ENCODE measurements around the gene MLLT10. TPM values are rescaled to one million over a fixed set of nuclear protein-coding genes. Genes with fewer than 3 reads are reported as not detected.

Gene MLLT10
- total RNA-seq, 1 donor, result 36.1 TPM

GRCh38 chr10:21508706-21509331 is 25.2 kb upstream of the MLLT10 start:
- no peak overlapping the region for H3K4me3 ChIP-seq (ENCODE audit: low read depth, low read length)
- TF ChIP-seq, protein P1, sequence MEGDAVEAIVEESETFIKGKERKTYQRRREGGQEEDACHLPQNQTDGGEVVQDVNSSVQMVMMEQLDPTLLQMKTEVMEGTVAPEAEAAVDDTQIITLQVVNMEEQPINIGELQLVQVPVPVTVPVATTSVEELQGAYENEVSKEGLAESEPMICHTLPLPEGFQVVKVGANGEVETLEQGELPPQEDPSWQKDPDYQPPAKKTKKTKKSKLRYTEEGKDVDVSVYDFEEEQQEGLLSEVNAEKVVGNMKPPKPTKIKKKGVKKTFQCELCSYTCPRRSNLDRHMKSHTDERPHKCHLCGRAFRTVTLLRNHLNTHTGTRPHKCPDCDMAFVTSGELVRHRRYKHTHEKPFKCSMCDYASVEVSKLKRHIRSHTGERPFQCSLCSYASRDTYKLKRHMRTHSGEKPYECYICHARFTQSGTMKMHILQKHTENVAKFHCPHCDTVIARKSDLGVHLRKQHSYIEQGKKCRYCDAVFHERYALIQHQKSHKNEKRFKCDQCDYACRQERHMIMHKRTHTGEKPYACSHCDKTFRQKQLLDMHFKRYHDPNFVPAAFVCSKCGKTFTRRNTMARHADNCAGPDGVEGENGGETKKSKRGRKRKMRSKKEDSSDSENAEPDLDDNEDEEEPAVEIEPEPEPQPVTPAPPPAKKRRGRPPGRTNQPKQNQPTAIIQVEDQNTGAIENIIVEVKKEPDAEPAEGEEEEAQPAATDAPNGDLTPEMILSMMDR (IDR thresholded peaks at IDR 0.05; ENCODE audit: insufficient read depth, low read length), result no peak
- DNase-seq (ENCODE audit: low read depth), result no peak

DNA sequence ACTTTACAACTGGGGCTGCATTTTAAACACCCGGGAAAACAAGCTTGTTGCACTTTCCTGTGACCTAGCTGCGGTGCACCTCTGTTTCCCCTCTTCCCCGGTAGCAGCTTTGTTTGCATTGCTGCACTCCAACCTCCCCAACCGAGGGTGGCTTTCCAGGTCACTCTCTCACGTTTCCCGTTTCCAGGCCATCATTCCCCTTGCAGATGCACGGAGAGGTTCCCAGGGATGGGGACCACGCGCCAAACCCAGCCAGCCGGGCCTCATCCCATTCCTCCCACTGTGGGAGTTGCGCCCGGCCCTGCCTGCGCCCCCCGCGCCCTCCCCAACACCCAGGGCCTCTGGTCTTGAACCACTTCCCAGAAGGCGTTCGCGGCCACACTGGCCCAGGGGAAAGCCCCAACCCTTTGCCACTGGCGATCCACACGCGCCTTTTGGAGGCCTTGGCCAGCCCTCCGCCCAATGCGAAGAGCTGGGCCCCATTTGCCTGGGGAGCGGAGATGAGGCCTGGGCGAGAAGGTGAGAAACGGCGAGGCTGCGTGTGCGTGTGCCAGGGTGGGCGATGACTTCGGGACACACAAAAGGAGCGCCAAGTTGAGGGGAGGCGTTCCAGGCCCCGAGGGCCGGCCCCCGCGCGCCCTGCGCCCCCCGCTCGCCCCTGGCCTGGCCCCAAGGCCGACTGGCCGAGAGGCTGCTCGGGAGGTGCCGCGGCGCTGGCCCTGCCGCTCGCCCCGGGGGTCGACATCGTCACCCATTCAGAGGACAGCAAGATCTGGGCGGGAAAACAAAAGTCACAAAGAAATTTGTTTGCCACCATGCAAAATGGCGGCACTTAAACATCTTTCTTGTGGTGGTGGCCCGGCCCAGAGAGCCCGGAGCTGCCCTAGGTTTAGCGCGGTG is 24.4 kb upstream of the MLLT10 start:
- no peak for DNase-seq (ENCODE audit: low read depth)
- peak overlapping the region; percentile 22 for H3K4me3 ChIP-seq (ENCODE audit: low read depth, low read length)
- TF ChIP-seq, protein P1 (IDR thresholded peaks at IDR 0.05; ENCODE audit: insufficient read depth, low read length), result no peak

- TF ChIP-seq, protein P1 (IDR thresholded peaks at IDR 0.05; ENCODE audit: insufficient read depth, low read length), result no peak
- H3K4me3 ChIP-seq (ENCODE audit: low read depth, low read length), result peak overlapping the region; percentile 22
- no peak for DNase-seq (ENCODE audit: low read depth)
Observed at GRCh38 chr10:21510241-21511094, 23.6 kb upstream of the MLLT10 start.

DNA sequence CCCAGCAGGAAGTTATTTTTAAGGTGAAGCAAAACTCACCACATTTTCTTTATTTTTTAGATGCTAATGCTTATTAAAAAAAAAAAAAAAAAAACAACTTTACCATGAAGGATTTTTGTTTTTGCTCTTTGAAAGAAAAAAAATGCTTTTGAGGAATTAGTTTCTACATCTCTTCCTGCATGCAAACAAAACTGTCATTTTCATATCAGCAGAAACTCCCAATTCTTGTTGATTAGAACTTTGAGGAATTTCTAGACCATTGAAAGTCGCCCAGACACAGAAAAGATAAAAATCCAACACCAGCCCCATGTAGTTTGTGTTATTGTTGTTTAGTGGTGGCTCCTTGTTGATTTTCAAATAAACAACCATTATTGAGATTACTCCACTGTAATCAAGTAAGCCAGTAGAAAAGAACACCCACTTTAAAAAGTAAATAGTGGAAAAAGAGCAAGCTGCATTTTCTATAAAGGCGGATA is 22.9 kb upstream of the MLLT10 start:
- DNase-seq (ENCODE audit: low read depth), result no peak
- TF ChIP-seq, protein P1 (IDR thresholded peaks at IDR 0.05; ENCODE audit: insufficient read depth, low read length), result no peak
- H3K4me3 ChIP-seq (ENCODE audit: low read depth, low read length), result no peak overlapping the region

DNA sequence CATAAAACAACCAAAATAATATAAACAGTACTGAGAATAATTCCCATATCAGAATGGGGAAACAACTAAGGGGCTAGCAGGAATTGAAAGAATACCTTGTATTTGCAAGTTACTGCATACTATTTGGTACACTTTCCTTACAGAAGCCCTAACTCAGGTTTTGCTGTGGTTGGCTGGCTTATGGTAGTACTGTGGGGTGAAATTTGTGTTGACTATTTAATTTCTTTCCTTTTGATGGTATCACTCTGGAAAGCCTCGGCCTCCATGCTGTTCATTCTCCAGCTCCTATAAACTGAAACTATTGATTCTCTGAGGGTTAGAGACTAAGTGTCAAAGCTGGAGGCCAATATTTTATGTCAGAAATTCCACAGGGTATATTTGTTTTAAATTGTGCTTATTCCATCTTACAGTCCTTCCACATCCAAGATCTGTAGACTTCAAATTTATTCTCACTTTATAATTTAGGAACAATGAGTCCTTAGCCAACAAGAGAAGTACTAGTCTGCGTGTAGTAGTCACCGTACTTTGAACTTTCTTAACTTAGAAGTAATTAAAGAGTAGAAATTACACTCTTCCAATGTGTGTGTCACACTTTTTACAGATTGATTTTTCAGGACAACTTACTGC is 22.0 kb upstream of the MLLT10 start:
- H3K4me3 ChIP-seq (ENCODE audit: low read depth, low read length), result no peak overlapping the region
- DNase-seq (ENCODE audit: low read depth), result no peak
- TF ChIP-seq, protein P1 (IDR thresholded peaks at IDR 0.05; ENCODE audit: insufficient read depth, low read length), result no peak
